ENCODE results near the gene ZDHHC13. TPM values are rescaled to one million over a fixed set of nuclear protein-coding genes. Genes with fewer than 3 reads are reported as not detected.

The ZDHHC13 gene
- total RNA-seq, 1 donor from 2014 or later: 10.6 TPM

DNA sequence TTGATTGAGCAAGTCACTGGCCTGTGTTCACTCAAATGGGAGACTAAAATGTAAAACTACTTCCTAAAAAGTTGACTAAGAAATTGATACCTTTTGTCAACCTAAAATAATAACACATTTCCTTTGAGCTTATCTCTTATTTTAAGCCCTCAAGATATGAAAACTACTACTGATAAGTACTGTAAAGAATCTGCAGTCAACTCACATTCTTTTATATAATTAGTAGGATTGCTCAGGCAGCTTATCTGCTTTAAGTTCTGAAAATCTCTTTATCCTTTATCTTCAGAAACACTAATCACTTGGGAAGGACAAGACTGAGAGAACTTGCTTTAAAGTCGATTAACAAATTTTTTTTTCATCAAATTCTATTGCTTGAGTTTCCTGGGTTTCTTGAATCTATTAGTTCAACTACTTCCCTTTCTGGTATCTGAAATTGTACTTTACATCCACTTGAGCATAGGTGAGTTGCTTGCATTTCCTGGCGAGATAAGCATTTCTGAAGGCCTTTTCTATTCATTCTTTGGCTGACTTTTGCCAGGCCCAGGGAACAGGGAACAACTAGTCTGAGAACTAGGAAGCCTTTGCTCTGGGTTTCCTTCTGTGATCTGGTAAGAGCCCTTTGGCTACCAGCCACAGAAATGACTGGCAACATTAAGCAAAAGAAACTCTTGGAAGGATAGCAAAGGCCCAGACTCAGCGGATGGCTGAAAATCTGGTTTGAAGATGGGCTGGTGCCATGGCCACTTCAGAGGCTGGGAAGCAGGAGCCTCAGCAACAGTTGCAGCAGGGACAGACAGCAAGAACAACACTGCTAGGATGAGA is 104.1 kb downstream of the ZDHHC13 start:
- no peak for TF ChIP-seq CTCF (IDR thresholded peaks at IDR 0.05; ENCODE audit: insufficient read depth, low read depth, low read length)
- no peak overlapping the region for H3K9ac ChIP-seq (ENCODE audit: low read length)
- H3K4me2 ChIP-seq (ENCODE audit: low read length): no peak overlapping the region
- no peaks in the 10 kb centered on the region for H3K4me1 ChIP-seq (ENCODE audit: insufficient read depth, low read length)
- Mint-ChIP-seq H3K27me3 (ENCODE audit: low read depth, unreplicated experiment) (peaks cover 8% of the 10 kb centered on the region), H3K36me3 (ENCODE audit: low read depth, unreplicated experiment) (no peaks in the 10 kb centered on the region), H3K4me3 (ENCODE audit: unreplicated experiment) (no peak overlapping the region), H3K4me1 (ENCODE audit: low read depth, unreplicated experiment) (peaks cover 7% of the 10 kb centered on the region), H3K27ac (ENCODE audit: unreplicated experiment) (no peak overlapping the region), H3K9me3 (ENCODE audit: unreplicated experiment) (no peaks in the 10 kb centered on the region)
- no peak overlapping the region for H2AFZ ChIP-seq (ENCODE audit: low read depth, low read length)
- FAIRE-seq: no peak
- no peaks in the 10 kb centered on the region for H3K36me3 ChIP-seq (ENCODE audit: insufficient read depth, low read length)
- no peak overlapping the region for H3K27ac ChIP-seq (ENCODE audit: low read depth, low read length)
- no peaks in the 10 kb centered on the region for H4K20me1 ChIP-seq (ENCODE audit: insufficient read depth, low read length)
- no peaks in the 10 kb centered on the region for H3K9me3 ChIP-seq (ENCODE audit: insufficient read depth, low read depth, low read length)
- peak; percentile 30 for DNase-seq (ENCODE audit: low read depth)
- H3K79me2 ChIP-seq (ENCODE audit: insufficient read depth, low read length): no peaks in the 10 kb centered on the region
- no peak overlapping the region for H3K4me3 ChIP-seq (ENCODE audit: insufficient read depth, low read depth, low read length)
- peaks cover 2% of the 10 kb centered on the region for H3K27me3 ChIP-seq (ENCODE audit: insufficient read depth, low read length)

- no peak for DNase-seq (ENCODE audit: low read depth)
- Histone ChIP-seq H3K9ac (ENCODE audit: low read length) (no peak overlapping the region), H3K27ac (ENCODE audit: low read depth, low read length) (no peak overlapping the region), H2AFZ (ENCODE audit: low read depth, low read length) (no peak overlapping the region), H3K4me1 (ENCODE audit: insufficient read depth, low read length) (no peaks in the 10 kb centered on the region), H3K4me2 (ENCODE audit: low read length) (no peak overlapping the region), H3K9me3 (ENCODE audit: insufficient read depth, low read depth, low read length) (no peaks in the 10 kb centered on the region), H4K20me1 (ENCODE audit: insufficient read depth, low read length) (no peaks in the 10 kb centered on the region), H3K27me3 (ENCODE audit: insufficient read depth, low read length) (no peaks in the 10 kb centered on the region), H3K36me3 (ENCODE audit: insufficient read depth, low read length) (no peaks in the 10 kb centered on the region), H3K4me3 (ENCODE audit: insufficient read depth, low read depth, low read length) (no peak overlapping the region), H3K79me2 (ENCODE audit: insufficient read depth, low read length) (no peaks in the 10 kb centered on the region)
- peaks cover 2% of the 10 kb centered on the region for H3K4me1 Mint-ChIP-seq (ENCODE audit: low read depth, unreplicated experiment)
- H3K27ac Mint-ChIP-seq (ENCODE audit: unreplicated experiment): no peak overlapping the region
- no peak for FAIRE-seq
- H3K27me3 Mint-ChIP-seq (ENCODE audit: low read depth, unreplicated experiment): no peaks in the 10 kb centered on the region
- no peaks in the 10 kb centered on the region for H3K36me3 Mint-ChIP-seq (ENCODE audit: low read depth, unreplicated experiment)
- H3K9me3 Mint-ChIP-seq (ENCODE audit: unreplicated experiment): no peaks in the 10 kb centered on the region
- H3K4me3 Mint-ChIP-seq (ENCODE audit: unreplicated experiment): no peak overlapping the region
- TF ChIP-seq EZH2 (IDR thresholded peaks at IDR 0.05; ENCODE audit: insufficient read depth, low read length) (no peak), CTCF (IDR thresholded peaks at IDR 0.05; ENCODE audit: insufficient read depth, low read depth, low read length) (no peak)
Measured at GRCh38 chr11:19225123-19225522, 108.2 kb downstream of the ZDHHC13 start.

DNA sequence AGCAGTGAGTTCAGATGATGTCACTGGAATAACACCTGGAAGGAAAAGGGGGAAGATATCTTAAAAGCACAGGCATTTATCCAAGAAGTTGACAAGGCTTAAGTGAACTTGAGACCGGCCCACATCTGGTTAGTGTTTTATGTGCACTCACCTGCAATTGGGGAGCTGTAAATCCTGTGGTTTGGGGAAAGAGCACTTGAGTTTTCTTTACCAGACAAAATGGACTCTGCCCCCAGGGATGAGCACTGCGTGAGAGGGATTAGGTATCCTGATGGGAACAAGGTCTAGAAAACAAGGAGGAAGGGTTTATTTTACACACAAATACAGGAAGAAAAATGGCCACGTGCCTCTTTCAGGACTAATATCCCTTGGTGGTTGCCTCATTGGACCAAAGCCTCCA is 108.6 kb downstream of the ZDHHC13 start:
- Mint-ChIP-seq H3K36me3 (ENCODE audit: low read depth, unreplicated experiment) (no peaks in the 10 kb centered on the region), H3K27ac (ENCODE audit: unreplicated experiment) (no peak overlapping the region), H3K9me3 (ENCODE audit: unreplicated experiment) (no peaks in the 10 kb centered on the region), H3K4me3 (ENCODE audit: unreplicated experiment) (no peak overlapping the region), H3K4me1 (ENCODE audit: low read depth, unreplicated experiment) (peaks cover 2% of the 10 kb centered on the region), H3K27me3 (ENCODE audit: low read depth, unreplicated experiment) (no peaks in the 10 kb centered on the region)
- Histone ChIP-seq H3K27ac (ENCODE audit: low read depth, low read length) (no peak overlapping the region), H3K36me3 (ENCODE audit: insufficient read depth, low read length) (no peaks in the 10 kb centered on the region), H3K9ac (ENCODE audit: low read length) (no peak overlapping the region), H2AFZ (ENCODE audit: low read depth, low read length) (no peak overlapping the region), H3K4me2 (ENCODE audit: low read length) (no peak overlapping the region), H3K27me3 (ENCODE audit: insufficient read depth, low read length) (no peaks in the 10 kb centered on the region), H3K4me3 (ENCODE audit: insufficient read depth, low read depth, low read length) (no peak overlapping the region), H4K20me1 (ENCODE audit: insufficient read depth, low read length) (no peaks in the 10 kb centered on the region), H3K9me3 (ENCODE audit: insufficient read depth, low read depth, low read length) (no peaks in the 10 kb centered on the region), H3K4me1 (ENCODE audit: insufficient read depth, low read length) (no peaks in the 10 kb centered on the region), H3K79me2 (ENCODE audit: insufficient read depth, low read length) (no peaks in the 10 kb centered on the region)
- FAIRE-seq (no peak), DNase-seq (ENCODE audit: low read depth) (no peak)
- TF ChIP-seq EZH2 (IDR thresholded peaks at IDR 0.05; ENCODE audit: insufficient read depth, low read length) (no peak), CTCF (IDR thresholded peaks at IDR 0.05; ENCODE audit: insufficient read depth, low read depth, low read length) (no peak)
